NB4 (cell line): ENCODE data around the gene NPHP4.

ENCODE experiments used
- CTCF ChIP-seq: IDR thresholded peaks from one replicate; pipeline ENCODE4 v1.5.1; 2012; ENCODE audit warnings: low read depth, low read length
- MAX ChIP-seq: IDR thresholded peaks from 2 replicates; pipeline ENCODE4 v1.6.1; 2011; ENCODE audit warnings: low read depth, low read length
- MYC ChIP-seq: IDR thresholded peaks from 2 replicates; pipeline ENCODE4 v1.6.1; 2011; ENCODE audit warnings: low read depth, low read length

- TF ChIP-seq CTCF (no peak), MYC (no peak), MAX (no peak)
Observed at GRCh38 chr1:5933050-5933449, 59.2 kb downstream of the NPHP4 start.
